H9 (cell line): ENCODE data around the gene PROK1. TPM values are rescaled to one million over a fixed set of nuclear protein-coding genes. Genes with fewer than 3 reads are reported as not detected.

Experiments used
- DNase-seq: peaks from one replicate; pipeline ENCODE4 v3.0.0-alpha.2; 2017
- H2AFZ ChIP-seq: one replicate; pipeline ENCODE4 v1.6.1; 2013; ENCODE audit warnings: mild to moderate bottlenecking, low read length, control low read depth, moderate library complexity
- H2AK5ac ChIP-seq: 2 replicates; pipeline ENCODE4 v1.6.1; 2013; ENCODE audit warnings: low read length, control low read depth, mixed read lengths; ENCODE audit not compliant: insufficient read length
- H2BK120ac ChIP-seq: one replicate; pipeline ENCODE4 v1.6.1; 2013; ENCODE audit warnings: low read depth, mild to moderate bottlenecking, low read length, control low read depth, inconsistent platforms; ENCODE audit not compliant: poor library complexity, severe bottlenecking
- H2BK12ac ChIP-seq: 2 replicates; pipeline ENCODE4 v1.6.1; 2013; ENCODE audit warnings: low read length, control low read depth, mixed read lengths, low read depth; ENCODE audit not compliant: insufficient read length
- H2BK15ac ChIP-seq: 2 replicates; pipeline ENCODE4 v1.6.1; 2013; ENCODE audit warnings: low read depth, low read length, control low read depth
- H2BK20ac ChIP-seq: one replicate; pipeline ENCODE4 v1.6.1; 2013; ENCODE audit warnings: low read depth, mild to moderate bottlenecking, low read length, control low read depth, inconsistent platforms; ENCODE audit not compliant: poor library complexity, severe bottlenecking
- H2BK5ac ChIP-seq: 2 replicates; pipeline ENCODE4 v1.6.1; 2013; ENCODE audit warnings: low read length, control low read depth, mixed read lengths; ENCODE audit not compliant: insufficient read length
- H3K14ac ChIP-seq: 2 replicates; pipeline ENCODE4 v1.6.1; 2013; ENCODE audit warnings: low read length, control low read depth; ENCODE audit not compliant: insufficient read depth
- H3K18ac ChIP-seq: 2 replicates; pipeline ENCODE4 v1.6.1; 2013; ENCODE audit warnings: low read depth, mild to moderate bottlenecking, mixed read lengths, low read length, control low read depth; ENCODE audit not compliant: insufficient read length
- H3K23ac ChIP-seq: 2 replicates; pipeline ENCODE4 v1.6.1; 2013; ENCODE audit warnings: low read length, control low read depth, mixed read lengths, low read depth; ENCODE audit not compliant: insufficient read length
- H3K23me2 ChIP-seq: 2 replicates; pipeline ENCODE4 v1.6.1; 2013; ENCODE audit warnings: low read depth, mild to moderate bottlenecking, mixed read lengths, low read length, control low read depth; ENCODE audit not compliant: insufficient read length, poor library complexity, severe bottlenecking
- H3K27ac ChIP-seq: 2 replicates; pipeline ENCODE4 v1.5.1; 2013; ENCODE audit warnings: low read length, control low read depth, mixed read lengths, low read depth; ENCODE audit not compliant: insufficient read length
- H3K27me3 ChIP-seq: 2 replicates; pipeline ENCODE4 v1.6.1; 2013; ENCODE audit warnings: low read length, control low read depth, inconsistent platforms; ENCODE audit not compliant: insufficient read depth
- H3K4ac ChIP-seq: 2 replicates; pipeline ENCODE4 v1.6.1; 2013; ENCODE audit warnings: low read depth, mild to moderate bottlenecking, control low read depth, inconsistent platforms, low read length, moderate library complexity
- H3K4me1 ChIP-seq: 2 replicates; pipeline ENCODE4 v1.6.1; 2013; ENCODE audit warnings: low read length, control low read depth, inconsistent platforms; ENCODE audit not compliant: insufficient read depth
- H3K4me2 ChIP-seq: 2 replicates; pipeline ENCODE4 v1.6.1; 2013; ENCODE audit warnings: low read length, control low read depth, mixed read lengths; ENCODE audit not compliant: insufficient read length, insufficient read depth
- H3K56ac ChIP-seq: 2 replicates; pipeline ENCODE4 v1.6.1; 2013; ENCODE audit warnings: low read depth, mild to moderate bottlenecking, mixed read lengths, low read length, control low read depth; ENCODE audit not compliant: insufficient read length
- H3K79me1 ChIP-seq: 2 replicates; pipeline ENCODE4 v1.6.1; 2013; ENCODE audit warnings: low read depth, mild to moderate bottlenecking, moderate library complexity, low read length, control low read depth, inconsistent platforms; ENCODE audit not compliant: insufficient read depth, poor library complexity, severe bottlenecking
- H3K79me2 ChIP-seq: 2 replicates; pipeline ENCODE4 v1.6.1; 2013; ENCODE audit warnings: low read length, control low read depth, inconsistent platforms; ENCODE audit not compliant: insufficient read depth
- H3K9ac ChIP-seq: 2 replicates; pipeline ENCODE4 v1.6.1; 2013; ENCODE audit warnings: low read length, control low read depth, mixed read lengths; ENCODE audit not compliant: insufficient read length; ENCODE audit errors: extremely low read depth
- H3K9me3 ChIP-seq: one replicate; pipeline ENCODE4 v1.6.1; 2013; ENCODE audit warnings: low read depth, low read length, inconsistent platforms; ENCODE audit not compliant: control insufficient read depth
- H3T11ph ChIP-seq: one replicate; pipeline ENCODE4 v1.6.1; 2013; ENCODE audit warnings: mild to moderate bottlenecking, low read length, control low read depth, inconsistent platforms
- H4K20me1 ChIP-seq: one replicate; pipeline ENCODE4 v1.6.1; 2013; ENCODE audit not compliant: control insufficient read depth, insufficient read length, insufficient read depth
- H4K5ac ChIP-seq: 2 replicates; pipeline ENCODE4 v1.6.1; 2013; ENCODE audit warnings: low read depth, mild to moderate bottlenecking, mixed read lengths, low read length, control low read depth; ENCODE audit not compliant: insufficient read length
- H4K8ac ChIP-seq: replicated peaks from 2 replicates; pipeline ENCODE4 v1.6.1; 2013; ENCODE audit warnings: low read length, control low read depth, mixed read lengths, low read depth; ENCODE audit not compliant: insufficient read length
- H4K91ac ChIP-seq: 2 replicates; pipeline ENCODE4 v1.6.1; 2013; ENCODE audit warnings: low read depth, mild to moderate bottlenecking, moderate library complexity, mixed read lengths, low read length, control low read depth; ENCODE audit not compliant: insufficient read length
- H3K27ac Mint-ChIP-seq, 3 experiments: 2 replicates in 2 of 3; 3 replicates in 1 of 3; pipeline ENCODE4 v1.8.0; 2020 to 2021; ENCODE audit warnings: mixed read lengths in 3 of 3, mild to moderate bottlenecking in 1 of 3, moderate library complexity in 1 of 3
- H3K27me3 Mint-ChIP-seq: 2 replicates; pipeline ENCODE4 v1.8.0; 2021; ENCODE audit warnings: low read depth, mild to moderate bottlenecking, moderate library complexity, mixed read lengths
- H3K36me3 Mint-ChIP-seq, 3 experiments: 2 replicates in 2 of 3; 3 replicates in 1 of 3; pipeline ENCODE4 v1.8.0; 2020 to 2021; ENCODE audit warnings: low read depth in 3 of 3, mixed read lengths in 3 of 3; ENCODE audit not compliant: insufficient read depth in 1 of 3
- H3K4me1 Mint-ChIP-seq, 2 experiments: 2 replicates each; pipeline ENCODE4 v1.8.0; 2020; ENCODE audit warnings: mixed read lengths in 2 of 2
- H3K4me3 Mint-ChIP-seq, 2 experiments: 2 replicates in 1 of 2; 3 replicates in 1 of 2; pipeline ENCODE4 v1.8.0; 2020 to 2021; ENCODE audit warnings: mild to moderate bottlenecking in 2 of 2, mixed read lengths in 2 of 2, moderate library complexity in 1 of 2
- H3K9me3 Mint-ChIP-seq, 2 experiments: 2 replicates in 1 of 2; 3 replicates in 1 of 2; pipeline ENCODE4 v1.8.0; 2020; ENCODE audit warnings: mild to moderate bottlenecking in 2 of 2, mixed read lengths in 2 of 2, moderate library complexity in 1 of 2
- CTCF ChIP-seq: fragments of 200-600 bp; sonication (generic); conservative IDR thresholded peaks from 3 replicates; pipeline ENCODE4 v1.8.0; 2021; ENCODE audit warnings: antibody characterized with exemption, mild to moderate bottlenecking
- WGBS: extraction: QIAGEN DNeasy Blood & Tissue Kit; methylation state at CpG from one replicate; pipeline ENCODE4 v1.1.7; 2013; ENCODE audit warnings: missing lambda C conversion rate, low lambda C conversion rate, mixed read lengths; ENCODE audit not compliant: insufficient read length; ENCODE audit errors: extremely low coverage; 5-methylcytosine and 5-hydroxymethylcytosine counted together
- total RNA-seq: library from RNA; stranded (reverse); gene quantifications from 2 replicates; pipeline ENCODE4 v1.2.1, GENCODE V29; 2021

PROK1 gene
- total RNA-seq, 1 experiment from 2014 or later, result not detected

GRCh38 chr1:110463725-110464124 lies 12.8 kb downstream of the PROK1 start:
- no peak overlapping the region for H2BK12ac ChIP-seq
- Mint-ChIP-seq H3K9me3 (peaks cover 3% of the 10 kb centered on the region in 2 experiments; a peak in 2 of 5 replicates), H3K4me1 (peaks cover 0 to 5% of the 10 kb centered on the region in 2 experiments; a peak in 3 of 4 replicates), H3K36me3 (no peaks in the 10 kb centered on the region), H3K27ac (no peak overlapping the region), H3K27me3 (peaks cover 9% of the 10 kb centered on the region), H3K4me3 (no peak overlapping the region)
- no peak overlapping the region for H4K5ac ChIP-seq
- H3K79me2 ChIP-seq, result no peaks in the 10 kb centered on the region
- H3K9ac ChIP-seq, result no peak overlapping the region
- H3K23ac ChIP-seq, result no peak overlapping the region
- no peaks in the 10 kb centered on the region for H4K20me1 ChIP-seq
- H3K4me2 ChIP-seq, result no peak overlapping the region
- H3K14ac ChIP-seq, result no peak overlapping the region
- H4K8ac ChIP-seq, result no peak overlapping the region
- H2AFZ ChIP-seq, result no peak overlapping the region
- H4K91ac ChIP-seq, result no peak overlapping the region
- H3K56ac ChIP-seq, result no peak overlapping the region
- DNase-seq, result no peak
- H2BK5ac ChIP-seq, result no peak overlapping the region
- no peak overlapping the region for H2BK15ac ChIP-seq
- no peaks in the 10 kb centered on the region for H3K79me1 ChIP-seq
- H2BK20ac ChIP-seq, result no peak overlapping the region
- H3K18ac ChIP-seq, result no peak overlapping the region
- H3K27me3 ChIP-seq, result no peaks in the 10 kb centered on the region
- TF ChIP-seq CTCF, result no peak
- no peak overlapping the region for H2BK120ac ChIP-seq
- WGBS, result no CpG with 5 or more reads among the region's 9 CpGs
- no peak overlapping the region for H2AK5ac ChIP-seq
- no peak overlapping the region for H3K4ac ChIP-seq
- H3T11ph ChIP-seq, result no peak overlapping the region
- no peaks in the 10 kb centered on the region for H3K4me1 ChIP-seq
- H3K9me3 ChIP-seq, result no peaks in the 10 kb centered on the region
- no peak overlapping the region for H3K27ac ChIP-seq
- H3K23me2 ChIP-seq, result no peaks in the 10 kb centered on the region
